Erythroblast (primary cell): Measurements from ENCODE around the gene STMN3.

Experiments used
- GATA1 ChIP-seq: IDR thresholded peaks from 2 replicates; pipeline ENCODE4 v1.6.1; 2011; ENCODE audit warnings: low read depth, mild to moderate bottlenecking, control low read depth, low read length, moderate library complexity
- POLR2A ChIP-seq: IDR thresholded peaks from 2 replicates; pipeline ENCODE4 v1.6.1; 2011; ENCODE audit warnings: mild to moderate bottlenecking, low read length

- TF ChIP-seq POLR2A (no peak), GATA1 (no peak)
These were observed 9.7 kb downstream of the STMN3 start for GRCh38 chr20:63643499-63643898.
